Gastroesophageal sphincter (tissue), 3 donors: Measurements from ENCODE around the gene DOCK9.

ENCODE experiments used
- EP300 ChIP-seq: sonication (generic); formaldehyde crosslinking; IDR thresholded peaks from one replicate; pipeline ENCODE4 v1.6.1; 2017; ENCODE audit warnings: antibody characterized with exemption, mild to moderate bottlenecking
- POLR2A ChIP-seq, 2 donors: fragments of 450-650 bp; IDR thresholded peaks; one replicate each; pipeline ENCODE4 v1.6.1; 2017; ENCODE audit warnings: antibody characterized with exemption in 2 of 2, mild to moderate bottlenecking in 2 of 2, moderate library complexity in 1 of 2
- POLR2AphosphoS5 ChIP-seq: sonication (generic); formaldehyde crosslinking; IDR thresholded peaks from one replicate; pipeline ENCODE4 v1.6.1; 2017; ENCODE audit warnings: antibody characterized with exemption
- TF ChIP-seq, protein P1 (sequence below), 4 experiments: fragments of 200-600 bp in 2 of 4; fragments of 450-650 bp in 2 of 4; sonication (generic) in 1 of 4; IDR thresholded peaks; one replicate each; pipeline ENCODE4 v1.5.1; 2017 to 2019; ENCODE audit warnings: antibody characterized with exemption in 4 of 4, mild to moderate bottlenecking in 2 of 4, moderate library complexity in 2 of 4

DNA sequence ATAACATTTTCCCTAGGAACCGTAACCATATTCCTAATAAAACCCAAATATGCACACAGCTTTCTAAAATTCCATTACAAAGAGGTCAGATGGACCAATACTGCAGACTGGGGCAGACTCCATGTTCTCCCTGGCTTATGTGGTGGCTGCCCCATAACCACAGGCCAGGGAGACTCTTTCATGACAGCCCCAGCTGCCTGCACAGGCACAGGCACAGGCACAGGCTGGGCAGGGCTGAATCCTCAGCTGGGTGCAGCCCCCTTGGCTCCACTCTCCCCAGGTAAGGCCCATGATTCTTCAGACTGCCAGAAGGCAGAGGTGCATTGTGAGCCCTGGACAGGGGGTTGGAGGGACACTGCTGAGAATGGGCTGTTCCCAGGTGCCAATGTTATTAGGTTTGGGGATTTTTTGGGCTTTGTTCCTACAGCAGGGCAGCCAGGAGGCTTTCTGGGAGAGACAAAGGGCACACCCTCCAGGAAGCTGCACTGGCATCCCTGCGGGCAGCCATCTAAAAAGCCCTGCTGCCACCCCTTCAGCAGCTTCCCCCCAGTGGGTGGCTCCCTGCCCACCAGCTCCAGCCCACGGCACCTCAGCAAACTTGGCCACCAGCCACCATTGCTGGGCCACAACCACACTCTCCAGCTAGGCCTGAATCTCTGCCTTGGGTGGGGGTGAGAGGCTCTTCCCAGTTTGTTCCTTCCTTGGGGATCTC, 20.0 kb downstream of the DOCK9 start:
- TF ChIP-seq, protein P1, sequence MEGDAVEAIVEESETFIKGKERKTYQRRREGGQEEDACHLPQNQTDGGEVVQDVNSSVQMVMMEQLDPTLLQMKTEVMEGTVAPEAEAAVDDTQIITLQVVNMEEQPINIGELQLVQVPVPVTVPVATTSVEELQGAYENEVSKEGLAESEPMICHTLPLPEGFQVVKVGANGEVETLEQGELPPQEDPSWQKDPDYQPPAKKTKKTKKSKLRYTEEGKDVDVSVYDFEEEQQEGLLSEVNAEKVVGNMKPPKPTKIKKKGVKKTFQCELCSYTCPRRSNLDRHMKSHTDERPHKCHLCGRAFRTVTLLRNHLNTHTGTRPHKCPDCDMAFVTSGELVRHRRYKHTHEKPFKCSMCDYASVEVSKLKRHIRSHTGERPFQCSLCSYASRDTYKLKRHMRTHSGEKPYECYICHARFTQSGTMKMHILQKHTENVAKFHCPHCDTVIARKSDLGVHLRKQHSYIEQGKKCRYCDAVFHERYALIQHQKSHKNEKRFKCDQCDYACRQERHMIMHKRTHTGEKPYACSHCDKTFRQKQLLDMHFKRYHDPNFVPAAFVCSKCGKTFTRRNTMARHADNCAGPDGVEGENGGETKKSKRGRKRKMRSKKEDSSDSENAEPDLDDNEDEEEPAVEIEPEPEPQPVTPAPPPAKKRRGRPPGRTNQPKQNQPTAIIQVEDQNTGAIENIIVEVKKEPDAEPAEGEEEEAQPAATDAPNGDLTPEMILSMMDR (IDR thresholded peaks at IDR 0.05) = no peak
- no peak for TF ChIP-seq POLR2A (IDR thresholded peaks at IDR 0.05)
- no peak for TF ChIP-seq POLR2AphosphoS5
- no peak for TF ChIP-seq EP300
